ENCODE data around the gene PRKAR1B. TPM values are rescaled to one million over a fixed set of nuclear protein-coding genes. Genes with fewer than 3 reads are reported as not detected.
"Not testable (repeated sequence)": the region's sequence is repeated elsewhere in the genome, so short reads cannot be mapped to it uniquely, and the experiment has no call there.

Gene PRKAR1B
- polyA plus RNA-seq, 4 donors, result 20.4 to 46.0 (median 38.7) TPM

GRCh38 chr7:652167-652566 is 74.9 kb downstream of the PRKAR1B start:
- not testable (repeated sequence) for DNase-seq (ENCODE audit: low read depth in 4 of 4, low spot score in 3 of 4)

- no peak for DNase-seq (ENCODE audit: low read depth in 4 of 4, low spot score in 3 of 4)
These were observed 75.9 kb downstream of the PRKAR1B start for GRCh38 chr7:651032-651728.

GRCh38 chr7:650339-651031 is 76.6 kb downstream of the PRKAR1B start:
- no peak for DNase-seq (ENCODE audit: low read depth in 4 of 4, low spot score in 3 of 4)

- no peak for DNase-seq (ENCODE audit: low read depth in 4 of 4, low spot score in 3 of 4)
These were observed 80.1 kb downstream of the PRKAR1B start for GRCh38 chr7:646951-647350.

- DNase-seq (ENCODE audit: low read depth in 4 of 4, low spot score in 3 of 4), result no peak
These were observed 80.6 kb downstream of the PRKAR1B start for GRCh38 chr7:646487-646886.

- no peak for DNase-seq (ENCODE audit: low read depth in 4 of 4, low spot score in 3 of 4)
These were observed 81.5 kb downstream of the PRKAR1B start for GRCh38 chr7:645606-646005.

GRCh38 chr7:644381-645305 is 82.4 kb downstream of the PRKAR1B start:
- DNase-seq (ENCODE audit: low read depth in 4 of 4, low spot score in 3 of 4), result no peak

- no peak for DNase-seq (ENCODE audit: low read depth in 4 of 4, low spot score in 3 of 4)
These were observed 85.1 kb downstream of the PRKAR1B start for GRCh38 chr7:641966-642365.

- no peak for DNase-seq (ENCODE audit: low read depth in 4 of 4, low spot score in 3 of 4)
These were observed 85.8 kb downstream of the PRKAR1B start for GRCh38 chr7:641269-641671.

GRCh38 chr7:638256-639011 is 88.6 kb downstream of the PRKAR1B start:
- DNase-seq (ENCODE audit: low read depth in 4 of 4, low spot score in 3 of 4), result no peak

- no peak for DNase-seq (ENCODE audit: low read depth in 4 of 4, low spot score in 3 of 4)
These were observed 89.3 kb downstream of the PRKAR1B start for GRCh38 chr7:637826-638225.

GRCh38 chr7:636396-636795 is 90.7 kb downstream of the PRKAR1B start:
- no peak for DNase-seq (ENCODE audit: low read depth in 4 of 4, low spot score in 3 of 4)

- not testable (repeated sequence) for DNase-seq (ENCODE audit: low read depth in 4 of 4, low spot score in 3 of 4)
These were observed 91.2 kb downstream of the PRKAR1B start for GRCh38 chr7:635687-636382.

- no peak for DNase-seq (ENCODE audit: low read depth in 4 of 4, low spot score in 3 of 4)
These were observed 91.9 kb downstream of the PRKAR1B start for GRCh38 chr7:635227-635626.

- DNase-seq (ENCODE audit: low read depth in 4 of 4, low spot score in 3 of 4), result no peak
These were observed 93.6 kb downstream of the PRKAR1B start for GRCh38 chr7:633381-634018.

GRCh38 chr7:632831-633210 is 94.3 kb downstream of the PRKAR1B start:
- no peak for DNase-seq (ENCODE audit: low read depth in 4 of 4, low spot score in 3 of 4)

- no peak for DNase-seq (ENCODE audit: low read depth in 4 of 4, low spot score in 3 of 4)
These were observed 94.9 kb downstream of the PRKAR1B start for GRCh38 chr7:631964-632830.

GRCh38 chr7:631291-631711 is 95.8 kb downstream of the PRKAR1B start:
- no peak for DNase-seq (ENCODE audit: low read depth in 4 of 4, low spot score in 3 of 4)

Measured in left renal pelvis (tissue), 4 donors.